Body of pancreas (tissue), 4 donors: ENCODE measurements around the gene CCSER1. TPM values are rescaled to one million over a fixed set of nuclear protein-coding genes. Genes with fewer than 3 reads are reported as not detected.

Source experiments
- ATAC-seq: fragments of 150-250 bp; one replicate; pipeline ENCODE4 v1.9.1; 2016
- DNase-seq, 4 donors: peaks; one replicate each; pipeline ENCODE4 v3.0.0-alpha.2; 2019
- H3K27ac ChIP-seq, 4 donors: fragments of 200-600 bp; sonication (generic); 1 replicate in 3 of 4; 2 replicates in 1 of 4; pipeline versions ENCODE4 v1.5.1 to v1.6.1; 2016 to 2019; ENCODE audit warnings: mild to moderate bottlenecking in 1 of 4, mixed read lengths in 1 of 4, moderate library complexity in 1 of 4
- H3K27me3 ChIP-seq, 2 donors: fragments of 200-600 bp; sonication (generic); one replicate each; pipeline ENCODE4 v1.6.0; 2016; ENCODE audit warnings: mild to moderate bottlenecking in 1 of 2
- H3K36me3 ChIP-seq, 2 donors: fragments of 200-600 bp; sonication (generic); replicated peaks in 1 of 2; 2 replicates each; pipeline ENCODE4 v1.5.1; 2016; ENCODE audit warnings: low read depth in 2 of 2; ENCODE audit not compliant: insufficient read depth in 1 of 2
- H3K4me1 ChIP-seq: fragments of 200-600 bp; sonication (generic); one replicate; pipeline ENCODE4 v1.6.0; 2016
- H3K4me3 ChIP-seq, 2 donors: fragments of 200-600 bp; sonication (generic); 1 replicate in 1 of 2; 2 replicates in 1 of 2; pipeline ENCODE4 v1.5.1; 2016 to 2019
- H3K9me3 ChIP-seq, 3 donors: fragments of 200-600 bp; sonication (generic); 1 replicate in 2 of 3; 2 replicates in 1 of 3; pipeline ENCODE4 v1.5.1; 2016
- CTCF ChIP-seq, 7 experiments: fragments of 450-650 bp in 4 of 7; fragments of 200-600 bp in 3 of 7; sonication (generic) in 3 of 7; IDR thresholded peaks; one replicate each; pipeline ENCODE4 v1.5.1; 2016 to 2019; ENCODE audit warnings: antibody characterized with exemption in 7 of 7
- POLR2A ChIP-seq, 3 donors: fragments of 450-650 bp; IDR thresholded peaks; one replicate each; pipeline ENCODE4 v1.6.1; 2016; ENCODE audit warnings: antibody characterized with exemption in 3 of 3, mild to moderate bottlenecking in 2 of 3
- WGBS, 2 donors: methylation state at CpG; one replicate each; pipeline ENCODE4 v1.1.5; 2017; 5-methylcytosine and 5-hydroxymethylcytosine counted together
- intact Hi-C: fragments of 100-400 bp; cut with DNase I; formaldehyde crosslinking; loops from one replicate; pipeline ENCODE4 v1.15.1; 2023
- total RNA-seq, 2 donors: library from RNA; depleted of rRNA; stranded (reverse); fragments of >200 nt; gene quantifications; one replicate each; pipeline ENCODE4 v1.1.0, GENCODE V29; 2016

The CCSER1 gene
- total RNA-seq, 2 donors from 2014 or later, result 13.2 to 14.5 TPM

- WGBS, 2 donors, result 71 to 73% methylated on average over 1 of the region's 1 CpG
These were observed 642.1 kb downstream of the CCSER1 start for GRCh38 chr4:90769251-90769650.

GRCh38 chr4:90780193-90780592 lies 653.0 kb downstream of the CCSER1 start:
- Histone ChIP-seq H3K36me3 (no peaks in the 10 kb centered on the region), H3K9me3 (no peaks in the 10 kb centered on the region), H3K4me3 (no peak overlapping the region), H3K27me3 (no peaks in the 10 kb centered on the region), H3K27ac (no peak overlapping the region), H3K4me1 (no peaks in the 10 kb centered on the region)
- DNase-seq (no peak), ATAC-seq (no peak)
- 91 to 92% methylated on average over 1 of the region's 1 CpG for WGBS, 2 donors
- intact Hi-C loops, result no loop called here
- TF ChIP-seq CTCF (IDR thresholded peaks at IDR 0.05) (no peak), POLR2A (IDR thresholded peaks at IDR 0.05) (no peak)

More at GRCh38 chr4:90769251-90769650, 642.1 kb downstream of the CCSER1 start:
- Histone ChIP-seq H3K36me3 (no peaks in the 10 kb centered on the region), H3K27me3 (no peaks in the 10 kb centered on the region), H3K9me3 (peaks cover 0 to 5% (median 0%) of the 10 kb centered on the region in 3 donors), H3K27ac (no peak overlapping the region), H3K4me1 (no peaks in the 10 kb centered on the region), H3K4me3 (no peak overlapping the region)
- intact Hi-C loops, result no loop called here
- TF ChIP-seq CTCF (IDR thresholded peaks at IDR 0.05), result no peak
- no peak for TF ChIP-seq POLR2A (IDR thresholded peaks at IDR 0.05)
- no peak for DNase-seq
- ATAC-seq, result no peak

DNA sequence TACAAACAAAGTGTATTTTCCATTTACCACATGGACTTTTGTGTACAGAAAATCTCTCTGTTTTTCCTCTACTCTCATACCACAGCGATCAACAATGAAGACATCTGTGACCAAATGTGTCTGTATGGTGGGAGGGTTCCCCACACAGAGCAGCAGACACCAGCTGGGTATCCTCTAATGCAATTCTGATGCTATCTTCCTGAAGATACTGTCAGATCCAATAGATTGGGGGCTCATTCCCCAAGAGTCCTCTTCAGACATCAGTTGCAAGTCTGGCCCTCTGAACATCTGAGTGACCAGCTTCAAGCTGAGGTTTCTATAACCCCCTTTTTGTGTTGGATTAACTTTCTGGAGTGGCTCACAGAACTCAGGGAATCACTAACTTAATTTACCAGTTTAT lies 659.4 kb downstream of the CCSER1 start:
- ATAC-seq (no peak), DNase-seq (no peak)
- Histone ChIP-seq H3K36me3 (no peaks in the 10 kb centered on the region), H3K27me3 (no peaks in the 10 kb centered on the region), H3K4me1 (no peaks in the 10 kb centered on the region), H3K27ac (no peak overlapping the region), H3K9me3 (no peaks in the 10 kb centered on the region), H3K4me3 (no peak overlapping the region)
- WGBS, 2 donors, result 88 to 93% methylated on average over 1 of the region's 1 CpG
- intact Hi-C loops, result no loop called here
- no peak for TF ChIP-seq POLR2A (IDR thresholded peaks at IDR 0.05)
- TF ChIP-seq CTCF (IDR thresholded peaks at IDR 0.05), result no peak

DNA sequence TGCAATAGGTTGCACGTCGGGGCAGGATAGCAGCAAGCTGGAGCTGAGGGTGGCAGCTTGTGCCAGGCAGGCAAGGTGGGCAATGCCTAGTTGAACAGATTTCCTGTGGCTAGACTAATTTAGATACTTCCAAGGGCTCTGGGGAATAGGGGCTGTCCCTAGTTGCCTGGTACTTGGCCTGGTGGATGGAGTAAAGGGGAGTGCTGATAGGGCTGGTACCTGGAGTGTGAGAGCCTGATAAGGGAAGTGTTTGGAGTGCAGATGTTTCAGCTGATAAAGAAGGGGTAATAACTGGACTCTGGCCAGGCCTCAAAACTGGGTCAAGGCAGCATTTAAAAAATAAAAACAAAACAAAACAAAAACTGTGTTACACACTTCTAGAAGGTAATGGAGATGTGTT lies 665.5 kb downstream of the CCSER1 start:
- H3K27me3 ChIP-seq, result no peaks in the 10 kb centered on the region
- H3K9me3 ChIP-seq, result no peaks in the 10 kb centered on the region
- H3K4me3 ChIP-seq, result no peak overlapping the region
- TF ChIP-seq CTCF (IDR thresholded peaks at IDR 0.05) (no peak), POLR2A (IDR thresholded peaks at IDR 0.05) (no peak)
- intact Hi-C loops, result no loop called here
- no peak overlapping the region for H3K27ac ChIP-seq
- no peak for DNase-seq
- no peak for ATAC-seq
- no peaks in the 10 kb centered on the region for H3K4me1 ChIP-seq
- 78 to 96% methylated on average over 2 of the region's 2 CpGs for WGBS, 2 donors
- H3K36me3 ChIP-seq, result no peaks in the 10 kb centered on the region

DNA sequence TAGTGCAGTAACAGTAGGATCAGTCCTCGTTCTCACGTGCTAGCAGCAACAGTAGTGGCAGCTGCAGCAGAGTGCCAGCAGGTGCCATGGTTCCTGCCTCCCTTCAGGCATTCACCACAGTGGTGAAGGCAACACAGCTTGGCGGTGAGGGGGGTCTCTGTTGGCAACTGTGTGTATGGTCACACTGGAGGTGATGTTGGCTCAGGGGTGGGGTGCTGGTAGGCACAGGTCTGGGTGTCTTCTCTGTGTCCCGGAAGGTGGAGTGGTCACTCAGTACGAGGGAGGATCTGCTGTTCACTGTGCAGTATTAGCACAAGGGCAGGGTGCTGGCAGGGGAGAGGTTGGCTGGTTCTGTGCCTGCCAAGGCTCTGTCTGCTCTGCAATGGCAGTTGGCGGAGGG lies 671.8 kb downstream of the CCSER1 start:
- Histone ChIP-seq H3K4me3 (no peak overlapping the region), H3K27me3 (no peaks in the 10 kb centered on the region), H3K9me3 (no peaks in the 10 kb centered on the region), H3K4me1 (no peaks in the 10 kb centered on the region), H3K36me3 (no peaks in the 10 kb centered on the region), H3K27ac (no peak overlapping the region)
- WGBS, 2 donors, result 91 to 97% methylated on average over 6 of the region's 6 CpGs
- ATAC-seq (no peak), DNase-seq (no peak)
- intact Hi-C loops, result no loop called here
- no peak for TF ChIP-seq CTCF (IDR thresholded peaks at IDR 0.05)
- no peak for TF ChIP-seq POLR2A (IDR thresholded peaks at IDR 0.05)
